Measurements from ENCODE around the gene TDP1.

Gene TDP1

GRCh38 chr14:89918721-89919120 lies 37.0 kb upstream of the TDP1 start:
- no peak overlapping the region for H3K27ac ChIP-seq

GRCh38 chr14:89920056-89920455 lies 35.7 kb upstream of the TDP1 start:
- intact Hi-C loops (cut with DNase I; ENCODE audit: low total_unique reads), result no loop called here
- H3K27me3 ChIP-seq, result no peaks in the 10 kb centered on the region
- H3K4me1 ChIP-seq, result no peaks in the 10 kb centered on the region
- no peak overlapping the region for H3K4me3 ChIP-seq
- no peak for DNase-seq
- H3K36me3 ChIP-seq, result no peaks in the 10 kb centered on the region
- no peak for TF ChIP-seq CTCF (IDR thresholded peaks at IDR 0.05)
- no peaks in the 10 kb centered on the region for H3K9me3 ChIP-seq
- no peak overlapping the region for H3K27ac ChIP-seq

More at GRCh38 chr14:89918721-89919120, 37.0 kb upstream of the TDP1 start:
- Histone ChIP-seq H3K9me3 (no peaks in the 10 kb centered on the region), H3K4me1 (no peaks in the 10 kb centered on the region), H3K36me3 (no peaks in the 10 kb centered on the region), H3K4me3 (no peak overlapping the region), H3K27me3 (no peaks in the 10 kb centered on the region)
- DNase-seq, result no peak
- intact Hi-C loops (cut with DNase I; ENCODE audit: low total_unique reads), result loop anchor here (5.0 to 10.0 kb wide), 3 partner anchors 504 to 891 kb away; partner anchors contain the start of gene FOXN3
- TF ChIP-seq CTCF (IDR thresholded peaks at IDR 0.05), result no peak

DNA sequence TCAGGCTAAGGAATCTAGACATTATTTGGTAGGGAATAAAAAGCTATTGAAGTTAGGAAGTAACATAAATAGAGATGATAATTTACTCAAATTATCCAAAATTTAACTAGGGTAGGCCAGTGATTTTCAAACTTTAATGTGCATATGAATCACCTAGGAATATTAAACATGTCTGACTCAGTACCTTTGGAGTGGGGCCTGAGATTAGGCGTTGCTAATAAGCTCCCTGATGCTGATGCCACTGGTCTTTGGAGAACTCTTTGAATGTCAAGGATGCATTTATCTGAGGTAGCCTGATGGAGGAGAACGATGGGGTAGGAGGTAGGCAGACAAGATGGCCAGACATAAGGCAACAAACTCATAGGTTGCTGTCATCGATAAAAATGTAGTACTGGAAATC lies 34.4 kb upstream of the TDP1 start:
- Histone ChIP-seq H3K4me1 (no peaks in the 10 kb centered on the region), H3K9me3 (no peaks in the 10 kb centered on the region), H3K4me3 (no peak overlapping the region), H3K27me3 (no peaks in the 10 kb centered on the region), H3K36me3 (no peaks in the 10 kb centered on the region), H3K27ac (no peak overlapping the region)
- intact Hi-C loops (cut with DNase I; ENCODE audit: low total_unique reads), result no loop called here
- TF ChIP-seq CTCF (IDR thresholded peaks at IDR 0.05), result no peak
- no peak for DNase-seq

DNA sequence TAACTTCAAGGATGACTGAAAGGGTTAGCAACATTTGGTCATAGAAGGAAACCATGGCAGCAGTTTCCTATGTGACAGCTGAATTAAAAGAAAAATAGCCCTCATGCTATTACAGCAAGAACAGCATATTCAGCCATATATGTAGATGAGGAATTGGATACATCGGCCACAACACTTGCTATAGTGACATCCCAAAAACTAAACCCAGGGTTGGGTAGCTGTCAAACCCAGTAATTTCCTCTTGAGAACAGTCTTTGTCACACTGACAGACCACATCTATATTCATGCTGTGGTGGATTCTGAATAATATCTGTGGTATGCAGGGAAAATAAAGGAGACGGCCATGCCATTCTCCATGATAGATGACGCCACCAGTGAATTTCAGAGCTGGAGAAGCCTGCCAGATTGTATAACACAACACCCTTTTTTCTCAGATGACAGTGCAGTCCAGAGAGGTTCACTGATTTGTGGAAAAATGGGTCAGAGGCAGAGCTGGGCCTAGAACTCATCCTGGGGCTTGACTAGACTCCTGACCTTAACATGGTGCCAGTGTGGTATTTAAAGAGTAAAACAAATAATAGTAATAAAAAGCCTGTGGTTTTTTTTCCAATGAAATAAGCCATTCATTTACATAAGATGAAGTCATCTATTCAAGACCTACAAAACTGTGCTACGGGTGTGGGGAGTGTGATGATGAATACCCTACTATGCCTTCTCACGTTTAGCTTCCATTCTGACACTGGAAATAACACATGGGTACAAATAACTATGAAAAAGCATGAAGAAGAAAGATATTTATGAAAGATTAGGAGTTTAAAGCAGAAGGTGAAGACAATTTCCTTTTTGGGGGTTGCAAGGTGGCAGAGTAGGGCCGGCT lies 33.5 kb upstream of the TDP1 start:
- DNase-seq, result no peak
- intact Hi-C loops (cut with DNase I; ENCODE audit: low total_unique reads), result no loop called here
- Histone ChIP-seq H3K4me1 (no peaks in the 10 kb centered on the region), H3K27ac (no peak overlapping the region), H3K4me3 (no peak overlapping the region), H3K36me3 (no peaks in the 10 kb centered on the region), H3K27me3 (no peaks in the 10 kb centered on the region), H3K9me3 (no peaks in the 10 kb centered on the region)
- TF ChIP-seq CTCF (IDR thresholded peaks at IDR 0.05), result no peak

DNA sequence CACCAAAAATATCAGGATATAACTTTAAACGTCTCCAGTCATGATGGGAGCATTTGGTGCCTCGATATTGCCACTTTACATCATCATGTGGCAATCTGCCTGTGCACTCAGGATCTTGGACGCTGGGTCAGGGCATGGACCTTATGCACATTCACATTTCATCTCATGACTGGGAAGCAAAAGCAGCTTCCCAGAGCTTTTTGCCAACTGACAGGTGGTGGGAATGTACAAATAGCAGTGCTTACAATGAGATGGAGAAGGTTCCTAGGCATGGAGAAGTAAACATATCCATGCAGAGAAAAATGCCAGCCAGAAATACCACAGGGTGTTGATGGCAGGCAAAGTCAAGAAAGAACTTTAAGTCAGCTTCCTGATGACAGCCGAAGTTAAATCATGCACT lies 31.5 kb upstream of the TDP1 start:
- no peak for TF ChIP-seq CTCF (IDR thresholded peaks at IDR 0.05)
- H3K27ac ChIP-seq, result no peak overlapping the region
- intact Hi-C loops (cut with DNase I; ENCODE audit: low total_unique reads), result no loop called here

More for the DNA sequence above, 31.5 kb upstream of the TDP1 start:
- Histone ChIP-seq H3K4me1 (no peaks in the 10 kb centered on the region), H3K9me3 (no peaks in the 10 kb centered on the region), H3K4me3 (no peak overlapping the region), H3K36me3 (no peaks in the 10 kb centered on the region), H3K27me3 (no peaks in the 10 kb centered on the region)
- no peak for DNase-seq
